ENCODE measurements around the gene BICRA. TPM values are rescaled to one million over a fixed set of nuclear protein-coding genes. Genes with fewer than 3 reads are reported as not detected.

Gene BICRA
- total RNA-seq, 2 donors from 2014 or later = 13.3 to 26.3 TPM

Other genes with a start within 250 kb of the BICRA start
- gene MEIS3, start 189.6 kb upstream of the BICRA start, total RNA-seq = under 1 TPM in 1 of 2 donors, not detected in 1; 0.12 TPM
- under 1 TPM; 0.11 to 0.41 TPM for gene SLC8A2, start 137.2 kb upstream of the BICRA start, total RNA-seq
- gene KPTN, start 124.9 kb upstream of the BICRA start, total RNA-seq = 10 to 100 TPM; 15.3 to 24.8 TPM
- gene NAPA, start 94.1 kb upstream of the BICRA start, total RNA-seq = 10 to 100 TPM; 69.7 to 78.5 TPM
- gene ZNF541, start 36.0 kb upstream of the BICRA start, total RNA-seq = under 1 TPM; 0.31 to 0.57 TPM
- gene EHD2, start 104.3 kb downstream of the BICRA start, total RNA-seq = 1 to 10 TPM; 1.1 to 2.0 TPM
- 100 to 1,000 TPM; 324 to 421 TPM for gene NOP53, start 136.4 kb downstream of the BICRA start, total RNA-seq
- gene SELENOW, start 169.6 kb downstream of the BICRA start, total RNA-seq = 100 to 1,000 TPM; 120 TPM
- gene TPRX1, start 195.4 kb downstream of the BICRA start, total RNA-seq = not detected
- gene CRX, start 212.8 kb downstream of the BICRA start, total RNA-seq = not detected

Measured in activated naive CD4-positive, alpha-beta T cell treated with anti-CD3 and anti-CD28 coated beads, Interleukin-2, amount 50 U/mL, for 72 hours (primary cell).